HG03469 (cell line): ENCODE measurements around the gene CUL3.
"Not testable (repeated sequence)": the region's sequence is repeated elsewhere in the genome, so short reads cannot be mapped to it uniquely, and the experiment has no call there.

ENCODE experiments used
- ATAC-seq: cut with Tn5 transposase; IDR thresholded peaks from one replicate; pipeline ENCODE4 v1.9.1; 2021; ENCODE audit warnings: mild to moderate bottlenecking, moderate library complexity, moderate number of reproducible peaks; ENCODE audit not compliant: unreplicated experiment

CUL3 gene

GRCh38 chr2:224485081-224486014, 99.8 kb downstream of the CUL3 start:
- not testable (repeated sequence) for ATAC-seq

- no peak for ATAC-seq
Measured at GRCh38 chr2:224479826-224480225, 105.3 kb downstream of the CUL3 start.

DNA sequence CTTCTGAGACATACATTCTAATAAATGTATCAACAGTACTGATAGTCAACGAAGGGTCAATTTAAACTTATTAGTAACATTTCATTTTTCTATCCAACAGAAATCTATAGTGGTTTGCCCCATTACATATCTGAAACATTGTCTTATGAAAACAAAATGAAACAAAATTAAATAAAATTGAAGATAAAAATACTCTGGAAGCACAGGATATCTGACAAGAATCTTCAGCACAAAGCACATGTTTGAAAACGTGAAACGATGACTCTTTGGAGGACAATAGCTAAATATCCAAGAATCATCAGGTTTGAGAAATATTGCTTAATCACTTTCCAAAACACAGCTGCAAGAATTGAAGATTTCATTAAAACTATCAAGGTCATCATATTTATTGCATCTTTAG, 112.3 kb downstream of the CUL3 start:
- ATAC-seq = no peak

DNA sequence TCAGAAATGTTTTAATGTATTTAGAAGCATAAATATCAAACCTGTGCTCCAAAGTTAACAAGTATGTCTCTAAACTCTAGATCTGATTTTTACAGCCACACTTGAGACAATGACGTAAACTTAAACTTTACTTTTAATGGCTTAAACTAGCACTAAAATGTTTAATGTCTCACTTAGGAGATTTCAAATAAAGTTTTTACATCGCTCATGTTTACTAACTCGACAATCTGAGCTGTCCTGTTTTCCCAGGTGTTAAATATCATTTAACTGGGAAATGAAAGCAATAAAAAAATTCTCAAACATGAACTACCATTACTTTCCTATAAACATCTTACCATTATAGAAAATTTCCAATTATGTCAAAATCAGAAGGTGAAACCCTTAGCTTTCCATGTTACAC, 113.0 kb downstream of the CUL3 start:
- ATAC-seq = no peak

DNA sequence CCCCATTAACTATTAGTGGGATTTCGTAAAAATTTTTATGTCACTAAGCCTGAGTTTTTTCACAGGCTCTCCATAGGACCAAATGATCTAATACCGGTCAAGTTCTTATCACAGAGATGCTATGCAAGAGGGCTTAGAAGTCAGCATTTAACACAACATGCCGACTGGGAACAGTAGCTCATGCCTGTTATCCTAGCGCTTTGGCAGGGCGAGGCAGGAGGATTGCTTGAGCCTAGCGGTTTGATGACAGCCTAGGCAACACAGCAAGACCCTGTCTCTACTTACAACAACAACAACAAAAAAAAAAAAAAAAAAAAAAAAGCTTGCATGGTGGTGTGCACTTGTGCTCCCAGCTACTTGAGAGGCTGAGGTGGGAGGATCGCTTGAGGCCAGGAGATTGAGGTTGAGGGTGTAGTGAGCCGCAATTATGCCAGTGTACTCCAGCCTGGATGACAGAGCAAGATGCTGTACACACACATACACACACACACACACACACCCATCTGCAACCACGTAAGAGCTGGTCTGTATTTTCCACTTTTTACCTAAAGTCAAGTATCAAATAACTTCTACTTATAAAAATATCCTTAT, 115.7 kb downstream of the CUL3 start:
- no peak for ATAC-seq

GRCh38 chr2:224466304-224466895, 118.8 kb downstream of the CUL3 start:
- ATAC-seq = no peak

GRCh38 chr2:224461391-224461790, 123.8 kb downstream of the CUL3 start:
- ATAC-seq = no peak

- no peak for ATAC-seq
Measured at GRCh38 chr2:224457408-224458096, 127.6 kb downstream of the CUL3 start.

DNA sequence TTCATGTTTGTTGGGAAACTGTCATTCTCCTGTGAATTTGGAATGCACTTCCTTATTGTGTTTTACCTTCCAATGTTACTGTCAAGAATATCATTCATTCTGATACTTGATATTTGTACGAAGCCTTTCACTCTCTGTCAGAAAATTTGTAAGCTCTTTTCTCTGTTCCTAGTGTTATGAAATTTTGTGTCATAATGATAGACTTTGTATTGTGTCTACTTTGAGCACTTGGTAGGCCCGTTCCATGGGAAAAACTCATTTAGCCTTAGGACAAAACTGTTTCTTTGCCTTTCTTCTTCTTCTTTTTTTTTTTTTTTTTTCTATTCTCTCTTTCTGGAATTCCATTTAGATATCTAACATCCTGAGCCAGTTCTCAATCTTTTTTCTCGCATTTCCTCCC, 131.3 kb downstream of the CUL3 start:
- no peak for ATAC-seq

GRCh38 chr2:224449212-224450147, 135.7 kb downstream of the CUL3 start:
- ATAC-seq = no peak

GRCh38 chr2:224448236-224448635, 136.9 kb downstream of the CUL3 start:
- no peak for ATAC-seq

- ATAC-seq = no peak
Measured at GRCh38 chr2:224444783-224445182, 140.4 kb downstream of the CUL3 start.

DNA sequence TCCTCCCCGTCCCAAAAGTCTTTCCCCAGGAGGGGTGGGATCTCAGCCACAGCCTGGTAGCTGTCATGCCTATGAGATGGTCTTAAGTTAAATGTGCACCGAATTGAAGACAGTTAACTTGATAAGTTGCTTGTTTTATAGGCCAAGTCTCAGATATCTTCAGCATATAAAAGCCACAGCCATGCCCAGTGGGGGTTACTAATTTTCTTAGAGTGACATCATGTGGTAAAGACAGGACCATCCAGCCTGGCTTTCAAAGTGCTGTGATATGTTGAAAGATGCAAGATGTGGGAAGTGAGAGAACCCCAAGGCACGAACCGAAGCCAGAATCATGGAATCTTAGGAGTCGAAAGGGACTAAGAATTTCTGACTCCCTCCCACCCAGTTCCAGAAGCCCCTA, 141.1 kb downstream of the CUL3 start:
- ATAC-seq = no peak

DNA sequence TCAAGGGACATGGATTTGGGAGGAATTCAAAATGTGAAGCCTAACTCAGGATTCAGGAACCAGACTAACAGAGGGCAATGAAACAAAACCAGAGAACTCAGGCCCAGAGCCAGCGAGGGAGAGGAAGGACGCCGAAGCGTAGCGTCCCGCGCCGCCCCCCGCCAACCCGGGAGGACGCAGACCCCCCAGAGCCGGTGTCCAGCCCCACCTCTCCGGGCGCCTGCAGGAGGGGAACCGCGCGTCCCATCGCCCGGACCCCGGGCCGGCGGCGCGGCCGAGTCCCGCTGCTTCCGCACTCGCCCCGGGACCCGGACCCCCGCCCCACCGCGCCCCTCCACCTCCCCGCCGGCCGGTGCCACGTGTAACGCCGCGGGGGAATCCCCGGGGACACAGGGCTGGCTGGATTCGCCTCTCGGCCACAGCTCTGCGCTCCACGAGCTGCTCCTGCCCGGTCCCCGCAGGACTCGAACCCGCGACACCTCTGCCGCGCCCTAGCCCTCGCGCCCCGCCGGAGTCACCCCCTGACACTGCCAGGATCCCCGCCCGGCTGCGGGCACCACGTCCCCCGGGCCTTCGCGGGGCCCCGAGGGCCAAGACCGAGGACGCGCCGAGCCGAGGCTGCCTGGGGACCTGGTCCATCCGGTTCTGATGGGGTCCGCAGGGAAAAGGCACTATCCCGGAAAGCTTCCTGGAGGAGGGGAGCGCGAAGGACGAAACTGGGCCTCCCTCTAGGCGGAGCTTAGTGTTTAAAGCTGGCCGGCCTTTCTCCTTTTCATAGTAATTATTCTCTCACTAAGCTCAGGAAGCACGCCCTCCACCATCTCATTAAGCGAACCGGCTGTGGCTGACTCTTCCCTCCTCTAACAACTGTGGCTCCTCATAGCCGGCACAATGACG, 142.8 kb downstream of the CUL3 start:
- no peak for ATAC-seq

DNA sequence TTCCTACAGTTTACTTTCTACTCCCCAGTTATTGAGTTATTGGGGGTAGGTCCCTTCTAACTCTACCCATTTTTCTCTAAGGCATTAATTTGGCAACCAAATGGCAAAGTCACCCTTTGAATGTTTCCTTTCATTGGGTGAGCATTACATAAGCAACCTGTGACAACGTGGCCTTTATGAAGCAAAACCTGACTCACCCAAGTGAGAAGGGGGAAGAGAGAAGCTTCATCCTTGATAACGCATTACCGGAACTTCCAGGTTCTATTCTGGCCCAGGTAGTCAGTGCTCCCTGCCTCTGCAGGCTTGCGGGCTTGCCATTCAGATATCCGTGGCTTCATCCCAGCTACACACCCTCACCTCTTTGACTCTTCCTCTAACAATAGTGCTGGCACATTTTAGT, 144.2 kb downstream of the CUL3 start:
- ATAC-seq = no peak

DNA sequence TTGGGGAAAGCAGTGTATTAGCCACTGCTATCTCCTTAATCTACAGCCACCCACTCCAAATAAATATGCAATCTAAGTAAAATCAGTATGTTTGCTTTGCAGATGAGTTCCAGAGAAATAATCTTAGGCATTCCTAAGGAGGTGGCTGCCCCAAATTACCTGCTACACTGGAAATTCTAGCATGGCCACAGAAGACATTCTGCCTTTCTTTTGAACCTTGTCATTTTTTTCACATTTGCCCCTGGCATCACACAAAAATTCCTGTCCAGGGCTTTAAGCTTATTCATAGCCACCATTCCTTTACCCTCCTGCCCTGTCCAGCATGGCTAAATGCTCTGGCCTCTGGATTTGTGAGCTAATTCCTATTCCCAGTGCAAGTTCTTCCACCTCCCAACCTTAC, 146.4 kb downstream of the CUL3 start:
- ATAC-seq = no peak

DNA sequence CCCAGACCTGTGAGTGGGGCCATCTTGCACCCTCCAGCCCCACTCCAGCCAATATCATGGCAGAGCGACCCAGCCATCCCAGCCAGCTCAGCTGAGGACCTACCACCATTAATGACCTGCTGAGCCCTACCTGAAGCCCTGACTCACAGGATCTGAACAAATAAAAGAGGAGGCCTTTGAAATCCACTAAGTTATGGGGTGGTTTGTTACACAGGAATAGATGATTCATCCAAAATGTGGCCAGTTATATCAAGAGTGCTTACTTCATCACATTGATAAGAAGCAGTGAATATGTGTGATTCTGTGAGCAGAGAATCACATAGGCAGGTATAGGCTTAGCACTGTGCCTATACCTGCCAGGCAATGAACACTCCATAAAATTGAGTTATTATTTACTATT, 148.5 kb downstream of the CUL3 start:
- no peak for ATAC-seq

GRCh38 chr2:224434618-224435017, 150.5 kb downstream of the CUL3 start:
- no peak for ATAC-seq

- ATAC-seq = no peak
Measured at GRCh38 chr2:224433442-224433841, 151.7 kb downstream of the CUL3 start.
